HG02623 (cell line): Measurements from ENCODE around the gene IL18.
"Not testable (repeated sequence)": the region's sequence is repeated elsewhere in the genome, so short reads cannot be mapped to it uniquely, and the experiment has no call there.

Experiments used
- ATAC-seq: cut with Tn5 transposase; IDR thresholded peaks from one replicate; pipeline ENCODE4 v1.9.1; 2021; ENCODE audit warnings: moderate library complexity; ENCODE audit not compliant: unreplicated experiment

IL18 gene

GRCh38 chr11:112121981-112122615 is 41.8 kb downstream of the IL18 start:
- ATAC-seq = no peak

- no peak for ATAC-seq
Observed at GRCh38 chr11:112118176-112118575, 45.7 kb downstream of the IL18 start.

GRCh38 chr11:112115386-112115785 is 48.5 kb downstream of the IL18 start:
- no peak for ATAC-seq

GRCh38 chr11:112114460-112114859 is 49.4 kb downstream of the IL18 start:
- no peak for ATAC-seq

- ATAC-seq = no peak
Observed at GRCh38 chr11:112113539-112114457, 50.1 kb downstream of the IL18 start.

- ATAC-seq = no peak
Observed at GRCh38 chr11:112106070-112106469, 57.8 kb downstream of the IL18 start.

- ATAC-seq = no peak
Observed at GRCh38 chr11:112103446-112103845, 60.4 kb downstream of the IL18 start.

GRCh38 chr11:112100462-112100861 is 63.4 kb downstream of the IL18 start:
- ATAC-seq = no peak

GRCh38 chr11:112097734-112098528 is 66.0 kb downstream of the IL18 start:
- ATAC-seq = no peak

GRCh38 chr11:112096194-112096593 is 67.7 kb downstream of the IL18 start:
- ATAC-seq = no peak

GRCh38 chr11:112095302-112095701 is 68.6 kb downstream of the IL18 start:
- ATAC-seq = not testable (repeated sequence)
